ENCODE results near the gene MCM8.
A peak's percentile ranks its signal among the peaks of the same experiment; 100 is the strongest.

The MCM8 gene

GRCh38 chr20:5918856-5919625, 31.4 kb upstream of the MCM8 start:
- DNase-seq (ENCODE audit: low spot score), result peak; percentile 19
- TF ChIP-seq CTCF (IDR thresholded peaks at IDR 0.05; ENCODE audit: extremely low read depth, insufficient read depth, missing control alignments), result no peak
- in situ Hi-C loops (cut with MboI; ENCODE audit: low pct_unique_long_range_greater_than_20kb, low sequenced_read_pairs, unreplicated experiment), result no loop called here

- no peak for DNase-seq (ENCODE audit: low spot score)
- no peak for TF ChIP-seq CTCF (IDR thresholded peaks at IDR 0.05; ENCODE audit: extremely low read depth, insufficient read depth, missing control alignments)
- in situ Hi-C loops (cut with MboI; ENCODE audit: low pct_unique_long_range_greater_than_20kb, low sequenced_read_pairs, unreplicated experiment), result no loop called here
Measured at GRCh38 chr20:5919626-5920544, 30.6 kb upstream of the MCM8 start.

- in situ Hi-C loops (cut with MboI; ENCODE audit: low pct_unique_long_range_greater_than_20kb, low sequenced_read_pairs, unreplicated experiment), result no loop called here
- no peak for DNase-seq (ENCODE audit: low spot score)
Measured at GRCh38 chr20:5920581-5920980, 29.9 kb upstream of the MCM8 start.

GRCh38 chr20:5923493-5923892, 27.0 kb upstream of the MCM8 start:
- DNase-seq (ENCODE audit: low spot score), result no peak
- no peak for TF ChIP-seq CTCF (IDR thresholded peaks at IDR 0.05; ENCODE audit: extremely low read depth, insufficient read depth, missing control alignments)
- in situ Hi-C loops (cut with MboI; ENCODE audit: low pct_unique_long_range_greater_than_20kb, low sequenced_read_pairs, unreplicated experiment), result no loop called here

More at GRCh38 chr20:5920581-5920980, 29.9 kb upstream of the MCM8 start:
- TF ChIP-seq CTCF (IDR thresholded peaks at IDR 0.05; ENCODE audit: extremely low read depth, insufficient read depth, missing control alignments), result no peak

- no peak for TF ChIP-seq CTCF (IDR thresholded peaks at IDR 0.05; ENCODE audit: extremely low read depth, insufficient read depth, missing control alignments)
- in situ Hi-C loops (cut with MboI; ENCODE audit: low pct_unique_long_range_greater_than_20kb, low sequenced_read_pairs, unreplicated experiment), result loop anchor here (25.0 kb wide), 1 partner anchor 388 kb away; no protein-coding TSS in a partner anchor
- no peak for DNase-seq (ENCODE audit: low spot score)
Measured at GRCh38 chr20:5925551-5925950, 24.9 kb upstream of the MCM8 start.

- DNase-seq (ENCODE audit: low spot score), result no peak
- TF ChIP-seq CTCF (IDR thresholded peaks at IDR 0.05; ENCODE audit: extremely low read depth, insufficient read depth, missing control alignments), result no peak
- in situ Hi-C loops (cut with MboI; ENCODE audit: low pct_unique_long_range_greater_than_20kb, low sequenced_read_pairs, unreplicated experiment), result loop anchor here (25.0 kb wide), 1 partner anchor 391 kb away; no protein-coding TSS in a partner anchor
Measured at GRCh38 chr20:5927749-5928462, 22.5 kb upstream of the MCM8 start.
